Measurements from ENCODE around the gene MYO18A.
A peak's percentile ranks its signal among the peaks of the same experiment; 100 is the strongest.

- TF ChIP-seq, protein P1, sequence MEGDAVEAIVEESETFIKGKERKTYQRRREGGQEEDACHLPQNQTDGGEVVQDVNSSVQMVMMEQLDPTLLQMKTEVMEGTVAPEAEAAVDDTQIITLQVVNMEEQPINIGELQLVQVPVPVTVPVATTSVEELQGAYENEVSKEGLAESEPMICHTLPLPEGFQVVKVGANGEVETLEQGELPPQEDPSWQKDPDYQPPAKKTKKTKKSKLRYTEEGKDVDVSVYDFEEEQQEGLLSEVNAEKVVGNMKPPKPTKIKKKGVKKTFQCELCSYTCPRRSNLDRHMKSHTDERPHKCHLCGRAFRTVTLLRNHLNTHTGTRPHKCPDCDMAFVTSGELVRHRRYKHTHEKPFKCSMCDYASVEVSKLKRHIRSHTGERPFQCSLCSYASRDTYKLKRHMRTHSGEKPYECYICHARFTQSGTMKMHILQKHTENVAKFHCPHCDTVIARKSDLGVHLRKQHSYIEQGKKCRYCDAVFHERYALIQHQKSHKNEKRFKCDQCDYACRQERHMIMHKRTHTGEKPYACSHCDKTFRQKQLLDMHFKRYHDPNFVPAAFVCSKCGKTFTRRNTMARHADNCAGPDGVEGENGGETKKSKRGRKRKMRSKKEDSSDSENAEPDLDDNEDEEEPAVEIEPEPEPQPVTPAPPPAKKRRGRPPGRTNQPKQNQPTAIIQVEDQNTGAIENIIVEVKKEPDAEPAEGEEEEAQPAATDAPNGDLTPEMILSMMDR (IDR thresholded peaks at IDR 0.05): peak; percentile 69
- no peak for TF ChIP-seq ZFX (IDR thresholded peaks at IDR 0.05; ENCODE audit: borderline replicate concordance)
These were observed 34.7 kb downstream of the MYO18A start for GRCh38 chr17:29145289-29146073.

Measured in 22Rv1 (cell line).